GM12891 (cell line): Measurements from ENCODE around the gene REXO5.

Experiments
- POLR2A ChIP-seq: IDR thresholded peaks from 2 replicates; pipeline ENCODE4 v1.6.1; 2011; ENCODE audit warnings: low read depth, low read length, control low read depth
- POLR2AphosphoS5 ChIP-seq: IDR thresholded peaks from 2 replicates; pipeline ENCODE4 v1.6.1; 2011; ENCODE audit warnings: low read depth, low read length, control low read depth
- SPI1 ChIP-seq: IDR thresholded peaks from 2 replicates; pipeline ENCODE4 v1.6.1; 2011; ENCODE audit warnings: low read depth, low read length, control low read depth

DNA sequence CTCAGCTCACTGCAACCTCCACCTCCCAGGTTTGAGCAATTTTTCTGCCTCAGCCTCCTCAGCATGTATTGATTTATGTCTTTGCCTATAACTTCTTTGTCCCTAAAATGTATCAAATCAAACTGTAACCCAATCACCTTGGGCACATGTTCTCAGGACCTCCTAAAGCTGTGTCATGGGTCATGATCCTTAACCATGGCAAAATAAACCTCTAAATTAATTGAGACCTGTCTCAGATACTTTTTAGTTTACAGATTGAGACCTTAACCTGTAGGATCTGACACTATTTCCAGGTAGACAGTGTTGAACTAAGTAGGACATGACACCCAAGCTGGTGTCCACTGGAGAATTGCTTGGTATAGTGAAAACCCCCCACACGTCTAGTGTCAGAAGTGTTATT is 45.2 kb upstream of the REXO5 start:
- no peak for TF ChIP-seq POLR2A
- no peak for TF ChIP-seq POLR2AphosphoS5
- TF ChIP-seq SPI1 = no peak
